Panc1 (cell line): ENCODE data around the gene SENP1. TPM values are rescaled to one million over a fixed set of nuclear protein-coding genes. Genes with fewer than 3 reads are reported as not detected.

ENCODE experiments used
- ATAC-seq: fragments of 200-7000 bp; cut with Tn5 transposase; 2 replicates; pipeline ENCODE4 v1.9.1; 2020; ENCODE audit warnings: mild to moderate bottlenecking, moderate library complexity
- BruUV-seq: library from RNA; stranded (reverse); fragments of 400-500 nt; replicated peaks from 2 replicates; lab custom pipeline; 2021; lab: Mats Ljungman, UMichigan
- CTCF ChIA-PET: fragments of 300-600 bp; sonication (Branson Sonifier 250); formaldehyde crosslinking; loops from one replicate; lab custom pipeline; 2022; ENCODE audit warnings: antibody characterized with exemption; lab: Charles Lee
- POLR2A ChIA-PET: fragments of 300-600 bp; sonication (Branson Sonifier 250); formaldehyde crosslinking; loops from one replicate; lab custom pipeline; 2022; ENCODE audit warnings: antibody characterized with exemption; lab: Charles Lee
- DNase-seq: peaks from one replicate; pipeline ENCODE4 v3.0.0-alpha.2; 2010; ENCODE audit warnings: low read depth, low spot score
- H3K27ac ChIP-seq: 2 replicates; pipeline ENCODE4 v1.5.1; 2011; ENCODE audit warnings: mild to moderate bottlenecking, low read length, inconsistent platforms
- H3K27me3 ChIP-seq: fragments of 200-500 bp; sonication (Bioruptor generic); 2 replicates; pipeline ENCODE4 v1.6.0; 2014; ENCODE audit warnings: low read length, inconsistent platforms; ENCODE audit not compliant: control insufficient read depth, insufficient read depth
- H3K36me3 ChIP-seq: fragments of 200-500 bp; sonication (Bioruptor generic); 2 replicates; pipeline ENCODE4 v1.5.1; 2014; ENCODE audit warnings: inconsistent platforms, mild to moderate bottlenecking, low read length, moderate library complexity; ENCODE audit not compliant: control insufficient read depth, insufficient read depth
- H3K4me1 ChIP-seq: 2 replicates; pipeline ENCODE4 v1.5.1; 2011; ENCODE audit warnings: inconsistent platforms, mild to moderate bottlenecking, low read length, moderate library complexity; ENCODE audit not compliant: control insufficient read depth, insufficient read depth
- H3K4me3 ChIP-seq, 2 experiments: 2 replicates each; pipeline ENCODE4 v1.5.1; 2011 to 2012; ENCODE audit warnings: low read depth in 2 of 2, low read length in 2 of 2, mild to moderate bottlenecking in 2 of 2, inconsistent platforms in 1 of 2, moderate library complexity in 1 of 2
- H3K9me3 ChIP-seq: fragments of 200-500 bp; sonication (Bioruptor generic); 2 replicates; pipeline ENCODE4 v1.5.1; 2014; ENCODE audit warnings: low read depth, mild to moderate bottlenecking, inconsistent platforms, low read length, moderate library complexity; ENCODE audit not compliant: control insufficient read depth, insufficient read depth
- POLR2AphosphoS5 ChIP-seq: IDR thresholded peaks from 2 replicates; pipeline ENCODE4 v1.6.1; 2012; ENCODE audit warnings: mild to moderate bottlenecking, low read depth, low read length, moderate library complexity
- REST ChIP-seq, 2 experiments: IDR thresholded peaks; 2 replicates each; pipeline ENCODE4 v1.6.1; 2011 to 2012; ENCODE audit warnings: low read depth in 2 of 2, control low read depth in 1 of 2, low read length in 1 of 2, mild to moderate bottlenecking in 1 of 2, moderate library complexity in 1 of 2; ENCODE audit not compliant: insufficient read depth in 1 of 2
- SIN3A ChIP-seq: IDR thresholded peaks from 2 replicates; pipeline ENCODE4 v1.6.1; 2012; ENCODE audit warnings: low read depth, mild to moderate bottlenecking, low read length, moderate library complexity, borderline replicate concordance; ENCODE audit not compliant: insufficient read depth
- TCF7L2 ChIP-seq: IDR thresholded peaks from 2 replicates; pipeline ENCODE4 v1.6.1; 2011; ENCODE audit warnings: mild to moderate bottlenecking, low read depth, low read length, inconsistent platforms
- in situ Hi-C: cut with HindIII; loops from 2 replicates; pipeline ENCODE4 v1.10.0; 2016; ENCODE audit warnings: low sequenced_read_pairs, low pct_unique_long_range_greater_than_20kb
- intact Hi-C: fragments of 100-400 bp; cut with micrococcal nuclease; formaldehyde crosslinking; loops from one replicate; pipeline ENCODE4 v1.10.0; 2022; ENCODE audit not compliant: unreplicated experiment
- total RNA-seq: library from RNA; stranded (reverse); gene quantifications from one replicate; pipeline ENCODE4 v1.2.1, GENCODE V29; 2021; ENCODE audit not compliant: unreplicated experiment
- TF ChIP-seq, protein P1 (sequence below): fragments of 450-650 bp; IDR thresholded peaks from 2 replicates; pipeline ENCODE4 v1.5.1; 2017; ENCODE audit warnings: mild to moderate bottlenecking

The SENP1 gene
- total RNA-seq, 1 experiment from 2014 or later, result 35.2 TPM

DNA sequence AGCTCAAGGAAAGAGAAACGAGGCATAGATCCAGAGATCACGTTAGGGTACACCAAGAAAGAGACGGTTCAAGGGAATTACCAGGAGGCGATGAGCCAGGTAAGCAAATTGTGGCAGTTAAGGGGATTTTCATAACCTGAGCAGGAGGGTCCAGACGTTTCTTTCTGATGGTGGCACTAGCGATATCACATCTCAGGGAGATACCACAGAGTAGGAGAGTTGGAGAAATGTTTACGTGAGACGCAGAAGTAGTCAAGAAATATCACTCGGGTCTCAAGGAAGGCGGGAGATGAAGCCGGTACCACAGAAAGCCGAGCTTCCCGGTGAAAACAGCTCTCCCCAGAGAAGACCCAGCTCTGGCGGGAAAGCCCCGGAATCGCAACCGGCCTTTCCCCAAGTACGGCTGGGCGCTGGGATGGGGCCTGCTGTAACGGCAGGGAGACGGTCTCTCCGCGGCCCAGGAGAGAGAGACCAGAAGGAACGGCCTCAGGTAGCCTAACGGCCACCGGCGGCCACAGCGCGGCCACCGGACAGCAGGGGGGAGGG lies 485 bp downstream of the SENP1 start:
- POLR2A ChIA-PET, result interaction anchor here (0.6 kb wide), 1 partner anchor 914 kb away, joined by 4 read pairs; no protein-coding TSS in a partner anchor
- Histone ChIP-seq H3K36me3 (peaks cover 8% of the 10 kb centered on the region; the same call in 1 of the 2 replicates), H3K4me1 (peaks cover 17% of the 10 kb centered on the region), H3K27me3 (no peaks in the 10 kb centered on the region), H3K27ac (peak overlapping the region; percentile 100), H3K9me3 (no peaks in the 10 kb centered on the region), H3K4me3 (peak overlapping the region; percentile 94 to 100)
- no peak for TF ChIP-seq REST (IDR thresholded peaks at IDR 0.05; ENCODE audit: insufficient read depth in 1 of 2, low read depth in 2 of 2, low read length in 1 of 2)
- no peak for TF ChIP-seq TCF7L2
- no peak for TF ChIP-seq SIN3A
- TF ChIP-seq POLR2AphosphoS5, result no peak; the same call in 1 of the 2 replicates
- TF ChIP-seq, protein P1, sequence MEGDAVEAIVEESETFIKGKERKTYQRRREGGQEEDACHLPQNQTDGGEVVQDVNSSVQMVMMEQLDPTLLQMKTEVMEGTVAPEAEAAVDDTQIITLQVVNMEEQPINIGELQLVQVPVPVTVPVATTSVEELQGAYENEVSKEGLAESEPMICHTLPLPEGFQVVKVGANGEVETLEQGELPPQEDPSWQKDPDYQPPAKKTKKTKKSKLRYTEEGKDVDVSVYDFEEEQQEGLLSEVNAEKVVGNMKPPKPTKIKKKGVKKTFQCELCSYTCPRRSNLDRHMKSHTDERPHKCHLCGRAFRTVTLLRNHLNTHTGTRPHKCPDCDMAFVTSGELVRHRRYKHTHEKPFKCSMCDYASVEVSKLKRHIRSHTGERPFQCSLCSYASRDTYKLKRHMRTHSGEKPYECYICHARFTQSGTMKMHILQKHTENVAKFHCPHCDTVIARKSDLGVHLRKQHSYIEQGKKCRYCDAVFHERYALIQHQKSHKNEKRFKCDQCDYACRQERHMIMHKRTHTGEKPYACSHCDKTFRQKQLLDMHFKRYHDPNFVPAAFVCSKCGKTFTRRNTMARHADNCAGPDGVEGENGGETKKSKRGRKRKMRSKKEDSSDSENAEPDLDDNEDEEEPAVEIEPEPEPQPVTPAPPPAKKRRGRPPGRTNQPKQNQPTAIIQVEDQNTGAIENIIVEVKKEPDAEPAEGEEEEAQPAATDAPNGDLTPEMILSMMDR, result no peak
- intact Hi-C loops, result loop anchor here (10.0 kb wide), 1 partner anchor 49 kb away; the partner anchor contains the start of gene ASB8
- ATAC-seq (peak; percentile 7), DNase-seq (no peak)
- in situ Hi-C loops, result no loop called here
- no TSS peak for BruUV-seq
- CTCF ChIA-PET, result no interaction called here

DNA sequence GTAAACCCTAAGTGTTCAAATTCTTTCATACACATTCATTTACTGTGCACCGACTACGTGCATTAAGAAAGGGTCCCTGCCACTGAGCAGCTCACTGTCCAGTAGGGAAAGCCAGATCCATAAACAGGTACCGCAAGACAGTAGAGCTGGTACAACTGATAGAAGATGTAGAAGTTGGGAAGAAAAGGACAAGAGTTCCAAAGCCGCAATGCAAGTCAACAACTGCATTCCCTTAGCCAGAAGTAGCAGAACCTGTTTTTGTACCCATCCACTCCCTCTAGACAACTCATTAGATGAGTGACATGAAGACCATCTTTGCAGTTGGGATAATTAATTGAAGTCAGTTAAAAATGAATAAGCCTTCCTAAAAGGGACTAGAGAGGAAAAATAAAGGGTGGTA lies 1.3 kb downstream of the SENP1 start:
- TF ChIP-seq SIN3A, result no peak
- no peak for TF ChIP-seq TCF7L2
- no peak for TF ChIP-seq REST (IDR thresholded peaks at IDR 0.05; ENCODE audit: insufficient read depth in 1 of 2, low read depth in 2 of 2, low read length in 1 of 2)
- TF ChIP-seq, protein P1, result no peak
- no peak for TF ChIP-seq POLR2AphosphoS5
- intact Hi-C loops, result loop anchor here (10.0 kb wide), 1 partner anchor 50 kb away; the partner anchor contains the start of gene ASB8
- H3K27me3 ChIP-seq, result no peaks in the 10 kb centered on the region
- peak overlapping the region; percentile 100 for H3K27ac ChIP-seq
- in situ Hi-C loops, result no loop called here
- peaks cover 8% of the 10 kb centered on the region; the same call in 1 of the 2 replicates for H3K36me3 ChIP-seq
- no peaks in the 10 kb centered on the region for H3K9me3 ChIP-seq
- BruUV-seq, result TSS peak; percentile 81
- peaks cover 17% of the 10 kb centered on the region for H3K4me1 ChIP-seq
- no peak for DNase-seq
- ATAC-seq, result no peak
- peak overlapping the region; percentile 94 to 100 for H3K4me3 ChIP-seq
- CTCF ChIA-PET, result no interaction called here
- POLR2A ChIA-PET, result no interaction called here
